AG10803 (cell line): ENCODE data around the gene NDEL1.

Experiments
- DNase-seq: peaks from one replicate; pipeline ENCODE4 v3.0.0; 2010; ENCODE audit warnings: low read depth
- H3K4me3 ChIP-seq: 2 replicates; pipeline ENCODE4 v1.5.1; 2011; ENCODE audit warnings: mild to moderate bottlenecking, low read length, control low read depth
- TF ChIP-seq, protein P1 (sequence below): conservative IDR thresholded peaks from 2 replicates; pipeline ENCODE4 v1.5.1; 2011; ENCODE audit warnings: mild to moderate bottlenecking, low read length, control low read depth, inconsistent platforms

NDEL1 gene

DNA sequence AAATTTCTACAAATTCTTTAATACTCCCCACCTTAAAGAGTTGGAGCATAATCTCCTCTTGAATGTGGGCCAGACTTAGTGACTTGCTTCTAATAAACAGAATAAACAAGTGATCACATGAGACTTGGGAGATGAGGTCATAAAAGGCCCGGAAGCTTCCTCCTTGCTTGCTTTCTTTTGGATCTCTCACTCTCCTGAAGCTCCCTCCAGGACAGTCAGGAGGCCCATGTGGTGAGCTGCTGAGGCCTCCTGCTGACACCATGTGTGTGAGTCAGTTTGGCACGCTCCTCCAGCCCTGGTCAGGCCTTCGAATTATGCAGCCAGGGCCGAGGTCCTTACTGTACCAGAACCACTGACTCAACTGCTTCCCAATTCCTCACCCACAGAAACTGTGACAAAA, 53.2 kb downstream of the NDEL1 start:
- DNase-seq: peak; percentile 96
- no peak overlapping the region for H3K4me3 ChIP-seq
- TF ChIP-seq, protein P1, sequence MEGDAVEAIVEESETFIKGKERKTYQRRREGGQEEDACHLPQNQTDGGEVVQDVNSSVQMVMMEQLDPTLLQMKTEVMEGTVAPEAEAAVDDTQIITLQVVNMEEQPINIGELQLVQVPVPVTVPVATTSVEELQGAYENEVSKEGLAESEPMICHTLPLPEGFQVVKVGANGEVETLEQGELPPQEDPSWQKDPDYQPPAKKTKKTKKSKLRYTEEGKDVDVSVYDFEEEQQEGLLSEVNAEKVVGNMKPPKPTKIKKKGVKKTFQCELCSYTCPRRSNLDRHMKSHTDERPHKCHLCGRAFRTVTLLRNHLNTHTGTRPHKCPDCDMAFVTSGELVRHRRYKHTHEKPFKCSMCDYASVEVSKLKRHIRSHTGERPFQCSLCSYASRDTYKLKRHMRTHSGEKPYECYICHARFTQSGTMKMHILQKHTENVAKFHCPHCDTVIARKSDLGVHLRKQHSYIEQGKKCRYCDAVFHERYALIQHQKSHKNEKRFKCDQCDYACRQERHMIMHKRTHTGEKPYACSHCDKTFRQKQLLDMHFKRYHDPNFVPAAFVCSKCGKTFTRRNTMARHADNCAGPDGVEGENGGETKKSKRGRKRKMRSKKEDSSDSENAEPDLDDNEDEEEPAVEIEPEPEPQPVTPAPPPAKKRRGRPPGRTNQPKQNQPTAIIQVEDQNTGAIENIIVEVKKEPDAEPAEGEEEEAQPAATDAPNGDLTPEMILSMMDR: peak; percentile 33; the same call in 1 of the 2 replicates

DNA sequence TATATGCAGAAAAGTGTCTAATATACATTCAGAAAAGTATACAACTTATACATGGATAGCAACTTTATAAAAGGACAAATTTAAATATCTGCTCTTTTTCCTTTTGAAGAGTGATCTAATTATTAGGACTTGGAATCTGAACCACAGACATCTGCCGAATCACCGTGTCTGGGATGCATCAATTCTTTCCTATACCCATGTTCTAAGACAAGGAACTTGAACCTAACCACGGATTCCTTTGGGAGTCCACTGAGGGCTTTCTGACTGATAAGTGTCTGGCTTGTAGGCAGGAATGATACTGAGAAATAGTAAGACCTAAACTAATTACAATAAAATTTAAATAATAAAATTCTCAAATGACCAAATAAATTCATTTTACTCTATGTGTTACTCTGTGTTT, 54.2 kb downstream of the NDEL1 start:
- DNase-seq: peak; percentile 46
- H3K4me3 ChIP-seq: no peak overlapping the region
- TF ChIP-seq, protein P1: no peak

DNA sequence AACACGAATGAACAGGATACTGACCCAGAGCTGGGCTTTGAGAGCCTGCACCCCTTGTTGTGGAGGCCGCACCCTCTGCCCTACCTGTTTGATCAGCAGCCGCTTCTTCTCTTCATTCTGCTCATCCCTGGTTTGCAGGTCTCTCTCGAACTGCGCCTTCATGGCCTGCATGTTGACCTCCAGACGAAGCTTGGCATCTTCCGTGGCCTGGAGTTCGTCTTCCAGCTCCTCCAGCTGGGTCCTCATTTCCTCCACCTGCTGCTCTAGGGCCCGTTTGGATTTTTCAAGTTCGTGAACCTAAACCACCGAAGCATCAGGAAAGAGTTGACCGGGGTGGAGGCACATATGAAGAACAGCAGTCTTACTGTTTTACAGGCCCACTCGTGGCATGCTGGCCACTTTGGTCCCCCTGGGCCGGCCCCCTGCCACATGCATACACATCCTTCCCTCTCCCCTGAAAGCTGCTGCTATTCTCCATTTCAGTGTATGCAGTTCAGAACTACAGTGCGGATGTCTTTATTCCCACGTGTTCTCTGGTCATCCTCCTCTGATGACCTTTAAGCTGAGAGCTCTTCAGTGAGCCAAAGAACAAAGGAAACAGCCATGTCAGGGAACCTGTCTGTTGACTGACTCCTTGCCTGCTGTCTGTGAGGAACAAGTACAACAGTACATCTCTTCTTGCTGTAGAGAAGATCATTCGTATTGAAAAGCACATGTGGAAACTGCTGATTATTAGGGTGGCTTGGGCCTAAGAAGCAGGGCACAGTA, 54.8 kb downstream of the NDEL1 start:
- no peak overlapping the region for H3K4me3 ChIP-seq
- TF ChIP-seq, protein P1: no peak
- no peak for DNase-seq

DNA sequence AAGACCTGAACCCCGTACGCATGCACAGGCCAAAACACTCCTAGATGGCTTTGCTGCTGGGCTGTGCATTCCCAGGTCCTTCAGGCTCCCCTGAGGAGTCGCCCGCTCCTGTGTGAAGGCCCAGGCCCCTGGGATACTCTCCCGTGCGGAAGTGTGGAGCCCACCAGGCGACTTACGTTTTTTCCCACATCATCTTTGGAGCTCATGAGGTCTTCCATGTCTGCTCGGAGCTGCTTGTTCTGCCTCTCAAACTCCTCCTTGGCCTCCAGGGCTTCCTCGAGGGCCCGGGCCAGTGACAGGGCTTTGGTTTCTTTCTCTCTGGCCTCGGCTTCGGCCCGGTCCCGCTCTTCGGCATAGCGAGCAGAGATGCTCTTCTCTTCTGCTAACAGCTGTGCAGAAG, 56.4 kb downstream of the NDEL1 start:
- no peak overlapping the region for H3K4me3 ChIP-seq
- TF ChIP-seq, protein P1: no peak
- DNase-seq: no peak

DNA sequence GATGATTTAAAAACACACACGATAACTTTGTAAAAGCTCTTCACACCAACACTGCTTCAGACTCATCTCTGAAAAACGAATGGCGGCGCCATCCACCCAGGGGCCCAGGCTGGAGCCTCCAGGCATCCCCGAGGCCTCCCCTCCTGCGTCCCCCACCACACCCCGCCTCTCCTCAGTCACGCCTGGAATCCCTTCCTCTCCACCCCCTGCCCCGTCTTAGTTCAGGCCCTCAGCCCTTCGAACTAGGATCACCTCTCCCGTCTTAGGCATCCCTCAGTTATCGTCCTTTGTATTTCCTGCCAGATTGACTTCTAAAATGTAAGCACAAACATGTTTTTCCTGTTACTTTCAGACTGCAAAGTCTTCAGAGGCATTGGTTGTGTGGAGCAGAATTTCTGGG, 58.3 kb downstream of the NDEL1 start:
- TF ChIP-seq, protein P1: no peak
- no peak for DNase-seq
- H3K4me3 ChIP-seq: no peak overlapping the region

DNA sequence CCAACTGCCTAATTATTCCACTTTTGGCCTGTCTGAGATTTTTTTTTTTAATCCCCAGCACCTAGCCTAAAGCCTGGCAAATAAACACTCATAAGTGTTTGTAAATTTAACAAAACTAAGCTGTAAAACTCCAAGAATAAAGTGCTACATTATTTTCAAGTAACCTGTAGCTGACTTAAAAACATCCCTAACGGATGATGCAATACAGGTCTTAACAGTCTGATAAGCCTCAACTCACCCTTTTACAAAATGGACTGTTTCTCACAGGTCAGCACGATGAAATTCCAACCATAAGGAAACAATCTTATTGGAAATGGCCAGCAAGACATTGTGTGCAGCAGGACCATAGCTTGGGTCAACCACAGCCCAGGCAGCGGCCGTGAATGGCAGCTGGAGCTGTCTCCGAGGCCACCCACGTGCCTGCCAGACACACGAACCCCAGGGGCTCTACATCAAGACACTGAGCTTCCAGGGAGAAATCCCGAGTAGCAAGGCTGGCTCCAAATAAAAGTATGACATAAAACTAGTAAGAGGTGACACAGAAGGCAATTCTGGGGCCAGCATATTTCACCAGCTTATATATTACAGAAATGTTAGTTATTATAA, 58.9 kb downstream of the NDEL1 start:
- no peak for DNase-seq
- H3K4me3 ChIP-seq: no peak overlapping the region
- TF ChIP-seq, protein P1: no peak

DNA sequence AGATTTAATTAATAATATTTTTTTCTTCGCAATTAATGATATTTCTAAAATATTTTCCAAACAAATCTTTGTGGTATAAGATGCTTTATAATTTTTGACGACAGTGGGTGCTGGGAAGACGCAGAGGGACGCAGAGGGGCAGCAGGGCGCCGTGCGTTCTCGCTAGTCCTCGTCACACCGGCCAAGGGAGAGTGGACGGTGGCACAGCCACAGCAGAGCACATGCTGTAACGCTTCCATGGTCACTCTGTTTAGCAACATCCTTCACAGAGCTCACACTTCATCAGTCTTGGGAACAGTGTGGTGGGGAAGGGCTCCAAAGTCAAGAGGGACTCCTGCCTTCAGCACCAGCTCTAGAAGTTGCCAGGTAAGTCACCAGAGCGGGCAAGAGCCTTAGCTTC, 60.4 kb downstream of the NDEL1 start:
- no peak overlapping the region for H3K4me3 ChIP-seq
- TF ChIP-seq, protein P1: no peak
- DNase-seq: no peak
